Amniotic stem cell (primary cell): ENCODE measurements around the gene PTPRG.

ENCODE experiments used
- DNase-seq: peaks from one replicate; lab custom pipeline; 2025; lab: John Stamatoyannopoulos, UW

Gene PTPRG

GRCh38 chr3:61765157-61765876, 203.9 kb downstream of the PTPRG start:
- DNase-seq, result no peak

DNA sequence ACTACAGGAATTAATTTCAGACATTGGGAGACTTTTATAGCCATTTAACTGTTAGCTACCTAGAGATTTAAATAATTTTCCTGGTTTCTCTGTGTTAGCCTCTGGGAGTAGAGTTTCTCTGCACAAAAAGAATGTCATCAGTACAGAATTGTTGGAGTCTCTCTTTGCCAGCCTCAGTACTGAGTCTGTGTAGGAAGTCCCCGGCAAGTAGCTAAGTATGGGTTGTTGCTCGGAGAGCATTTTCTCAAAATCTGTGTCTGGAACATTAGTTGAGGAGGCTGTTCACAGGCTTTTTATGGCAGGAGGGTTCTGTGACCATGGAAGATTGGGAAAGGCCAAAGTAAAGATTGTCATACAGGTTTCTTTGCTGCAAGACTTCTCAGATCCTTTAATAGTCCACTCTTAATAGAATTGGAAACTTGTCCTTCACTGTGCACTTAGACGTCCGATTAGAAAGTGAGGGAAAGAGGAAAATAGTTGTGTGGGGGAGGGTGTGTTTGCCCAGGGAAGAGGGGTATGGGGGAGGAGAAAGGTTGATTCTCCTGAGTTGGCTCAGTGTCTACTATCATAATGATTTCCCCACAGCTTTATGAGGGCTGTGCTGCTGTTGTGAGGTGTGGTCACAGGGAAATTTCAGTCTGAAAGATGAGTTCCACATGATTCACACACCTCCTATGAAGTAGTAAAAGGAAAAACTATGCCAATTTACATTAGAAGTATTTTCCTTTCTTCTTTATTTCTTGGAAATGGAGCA, 207.1 kb downstream of the PTPRG start:
- no peak for DNase-seq

DNA sequence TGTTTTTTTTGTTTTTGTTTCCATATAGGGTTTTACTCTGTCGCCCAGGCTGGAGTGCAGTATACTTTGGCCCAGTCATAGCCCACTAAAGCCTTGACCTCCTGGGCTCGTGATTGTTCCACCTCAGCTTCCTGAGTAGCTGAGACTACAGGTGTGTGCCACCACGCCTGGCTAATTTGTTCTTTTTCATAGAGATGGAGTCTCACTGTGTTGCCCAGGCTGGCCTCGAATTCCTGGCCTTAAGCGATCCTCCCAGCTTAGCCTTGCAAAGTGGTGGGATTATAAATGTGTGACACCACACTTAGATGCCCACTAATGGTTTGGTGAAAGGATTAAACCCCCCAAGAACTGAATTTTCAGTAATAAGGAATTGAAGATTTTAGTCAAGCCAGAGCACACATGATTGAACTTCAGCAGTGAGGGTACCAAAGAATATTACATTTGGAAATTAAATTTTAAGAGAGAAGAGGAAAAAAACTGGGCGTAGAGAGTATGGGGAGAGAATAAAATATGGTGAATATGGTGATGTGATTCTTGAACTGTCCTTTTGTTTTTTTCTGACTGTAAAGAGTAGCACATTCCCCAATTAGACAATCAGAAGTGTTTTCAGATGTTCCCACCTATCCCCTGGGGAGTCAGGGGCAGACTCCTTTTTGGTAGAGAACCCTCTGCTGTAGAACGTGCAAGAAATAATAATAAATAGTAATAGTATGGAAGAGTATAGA, 208.1 kb downstream of the PTPRG start:
- DNase-seq, result no peak

DNA sequence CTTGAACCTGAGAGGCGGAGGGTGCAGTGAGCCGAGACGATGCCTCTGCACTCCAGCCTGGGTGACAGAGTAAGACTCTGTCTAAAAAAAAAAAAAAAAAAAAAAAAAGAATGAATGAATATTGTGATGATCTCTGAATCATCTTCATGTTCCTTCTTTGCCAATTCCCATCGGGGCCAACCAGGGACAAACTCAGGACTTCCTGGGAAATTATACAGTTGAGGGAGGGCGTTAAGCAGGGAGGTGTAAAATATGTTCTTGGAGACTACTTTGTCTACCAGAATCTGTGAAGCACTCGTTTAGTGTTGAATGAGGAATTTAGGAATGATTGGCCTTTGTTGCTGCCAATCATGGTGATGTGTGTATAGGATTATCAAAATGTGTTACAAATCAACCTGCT, 210.6 kb downstream of the PTPRG start:
- DNase-seq, result no peak

- DNase-seq, result no peak
These were observed 211.1 kb downstream of the PTPRG start for GRCh38 chr3:61772456-61772855.

GRCh38 chr3:61774279-61774890, 213.0 kb downstream of the PTPRG start:
- DNase-seq, result no peak

DNA sequence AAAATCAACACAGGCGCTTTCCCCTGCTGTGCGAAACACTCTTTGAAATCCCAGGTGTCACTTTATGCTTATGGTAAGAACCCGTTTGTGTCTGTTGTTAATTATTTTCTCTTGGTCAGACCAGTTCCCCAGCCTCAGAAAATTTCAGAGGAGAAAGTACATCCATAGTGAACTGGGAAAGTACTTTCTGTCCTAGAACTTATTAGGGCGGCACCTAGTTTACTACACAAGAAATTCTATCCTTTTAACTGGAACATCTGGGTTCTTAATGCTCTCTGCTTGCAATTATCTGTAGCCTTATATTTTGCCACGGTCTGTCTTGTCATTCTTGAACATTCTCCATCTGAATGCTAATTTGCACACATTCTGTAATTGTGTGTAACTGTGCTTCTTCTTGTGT, 215.0 kb downstream of the PTPRG start:
- DNase-seq, result no peak

DNA sequence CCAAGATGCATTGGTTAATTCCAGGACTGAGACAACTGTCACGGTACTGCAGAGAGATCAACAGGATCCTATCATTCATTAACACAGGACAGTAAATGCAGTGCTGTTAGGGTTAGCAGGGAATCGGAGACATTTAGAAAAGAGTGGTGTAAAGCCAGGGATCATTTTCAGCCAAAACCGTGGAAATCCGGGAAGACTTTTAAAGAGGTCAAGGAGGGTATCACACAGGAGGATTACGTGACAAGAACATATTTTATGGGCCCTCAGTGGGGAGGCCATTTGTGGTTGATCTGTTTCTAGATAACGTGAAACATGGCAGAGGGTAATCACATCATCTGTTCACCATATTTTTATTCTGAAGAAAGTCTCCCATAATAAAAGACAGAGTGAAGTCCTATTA, 216.1 kb downstream of the PTPRG start:
- DNase-seq, result no peak

GRCh38 chr3:61778095-61778494, 216.7 kb downstream of the PTPRG start:
- no peak for DNase-seq

- DNase-seq, result no peak
These were observed 218.6 kb downstream of the PTPRG start for GRCh38 chr3:61780016-61780415.

GRCh38 chr3:61780455-61781228, 219.3 kb downstream of the PTPRG start:
- no peak for DNase-seq

DNA sequence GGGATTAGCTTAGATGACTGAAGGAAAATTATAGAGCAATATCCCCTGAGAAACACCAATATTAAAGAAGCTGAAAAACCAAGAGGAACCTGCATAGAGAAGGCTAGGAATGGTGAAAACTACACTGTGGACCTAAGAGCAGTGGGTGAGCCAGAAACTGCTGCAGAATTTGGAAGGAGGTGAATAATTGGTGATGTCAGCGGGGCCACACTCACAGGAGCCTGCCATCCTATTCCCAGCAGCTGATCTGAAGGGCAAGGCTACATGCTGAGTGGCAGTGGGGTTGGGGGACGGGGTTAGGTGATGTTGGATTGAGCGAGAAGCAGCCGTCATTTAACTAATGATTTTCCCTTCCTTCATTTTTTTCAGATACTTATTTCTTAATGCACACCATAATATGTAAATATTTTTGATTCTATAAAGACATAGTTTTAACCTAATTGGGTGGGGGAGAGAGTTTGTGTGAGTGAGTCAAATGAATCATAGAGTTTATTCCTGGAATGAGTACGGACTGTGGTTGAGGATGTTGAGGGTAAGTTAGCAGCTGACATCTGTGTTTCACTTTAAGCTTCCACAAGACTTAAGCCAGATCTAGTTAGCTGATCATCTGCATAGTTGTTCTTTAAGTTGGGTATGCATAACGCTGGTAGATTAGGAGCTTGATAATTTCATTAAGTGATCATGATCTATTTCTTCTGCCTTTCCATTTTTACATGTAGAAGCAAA, 222.8 kb downstream of the PTPRG start:
- no peak for DNase-seq

DNA sequence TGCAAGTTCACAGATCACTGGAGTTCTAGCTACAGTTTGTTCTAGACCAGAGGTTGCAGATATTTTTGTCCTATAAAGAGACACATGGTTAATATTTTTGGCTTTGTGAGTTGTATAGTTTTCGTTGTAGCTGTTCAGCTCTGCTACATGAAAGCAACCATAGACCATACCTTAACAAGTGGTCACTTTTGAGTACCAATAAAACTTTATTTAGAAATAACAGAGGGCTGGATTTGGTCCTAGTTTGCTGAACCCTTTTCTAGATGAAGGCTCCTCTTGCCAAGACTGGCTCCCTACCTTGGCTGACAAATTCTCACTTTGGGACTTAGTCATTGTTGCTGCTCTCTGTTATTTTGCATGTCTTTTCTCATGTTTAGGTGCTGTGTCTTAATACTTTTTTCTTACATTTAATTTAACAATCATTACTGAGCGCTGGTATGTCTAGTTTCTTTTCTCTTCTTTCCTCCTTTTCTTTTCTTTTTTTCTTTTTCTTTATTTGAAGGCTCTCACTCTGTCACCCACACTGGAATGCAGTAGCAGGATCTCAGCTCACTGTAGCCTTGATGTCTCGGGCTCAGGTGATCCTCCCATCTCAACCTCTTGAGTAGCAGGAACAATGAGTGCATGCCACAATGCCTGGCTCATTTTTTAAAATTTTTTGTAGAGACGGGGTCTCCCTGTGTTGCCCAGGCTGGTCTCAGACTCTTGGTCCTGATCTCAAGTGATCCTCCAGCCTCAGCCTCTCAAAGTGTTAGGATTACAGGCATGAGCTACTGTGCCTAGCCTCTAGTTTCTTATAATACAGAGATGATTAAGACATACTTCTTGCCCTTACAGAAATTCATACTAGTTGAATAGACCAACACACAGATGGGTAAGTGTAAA, 227.5 kb downstream of the PTPRG start:
- no peak for DNase-seq

DNA sequence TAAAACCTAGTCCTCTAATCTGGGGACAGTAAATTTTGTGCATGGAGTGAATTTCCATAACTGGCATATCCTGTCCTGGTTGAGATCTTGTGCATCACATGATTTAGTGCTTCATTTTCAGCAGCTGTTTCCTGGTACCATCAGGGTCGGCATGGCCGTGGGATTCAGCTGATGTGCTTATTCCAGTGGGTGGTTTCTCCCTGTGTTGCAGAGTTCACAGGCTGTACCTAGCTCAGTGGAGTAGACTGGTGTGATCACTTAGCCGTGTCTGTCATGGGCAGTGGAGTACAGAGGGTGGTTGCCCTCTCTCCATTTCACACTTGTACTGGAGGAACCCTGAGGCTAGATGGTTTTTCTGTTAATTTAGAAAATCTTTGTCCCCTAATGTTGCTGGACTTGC, 228.5 kb downstream of the PTPRG start:
- no peak for DNase-seq

- no peak for DNase-seq
These were observed 229.0 kb downstream of the PTPRG start for GRCh38 chr3:61790411-61790810.

GRCh38 chr3:61793056-61793455, 231.7 kb downstream of the PTPRG start:
- no peak for DNase-seq

- no peak for DNase-seq
These were observed 232.2 kb downstream of the PTPRG start for GRCh38 chr3:61793521-61793920.

- DNase-seq, result no peak
These were observed 233.0 kb downstream of the PTPRG start for GRCh38 chr3:61794341-61794740.

- DNase-seq, result no peak
These were observed 233.6 kb downstream of the PTPRG start for GRCh38 chr3:61794961-61795360.

GRCh38 chr3:61796088-61796680, 234.8 kb downstream of the PTPRG start:
- DNase-seq, result no peak
